GM23338 (cell line): Measurements from ENCODE around the gene LARGE1. TPM values are rescaled to one million over a fixed set of nuclear protein-coding genes. Genes with fewer than 3 reads are reported as not detected.

Experiments used
- ATAC-seq: fragments of 200-7000 bp; cut with Tn5 transposase; 3 replicates; pipeline ENCODE4 v1.9.1; 2020
- DNase-seq: peaks from one replicate; pipeline ENCODE4 v3.0.0-alpha.2; 2015; ENCODE audit warnings: low spot score
- H2AFZ ChIP-seq: fragments of 200-600 bp; sonication (generic); 2 replicates; pipeline ENCODE4 v1.8.0; 2016; ENCODE audit warnings: antibody characterized with exemption, mild to moderate bottlenecking, moderate library complexity
- H3F3A ChIP-seq: fragments of 200-600 bp; sonication (generic); replicated peaks from 2 replicates; pipeline ENCODE4 v1.8.0; 2017; ENCODE audit warnings: antibody characterized with exemption, mixed run types, low read depth
- H3K27ac ChIP-seq: fragments of 200-600 bp; sonication (generic); 2 replicates; pipeline ENCODE4 v1.6.1; 2016; ENCODE audit warnings: low read depth
- H3K27me3 ChIP-seq: fragments of 200-600 bp; sonication (generic); 2 replicates; pipeline ENCODE4 v1.8.0; 2016; ENCODE audit warnings: mild to moderate bottlenecking, mixed run types, moderate library complexity; ENCODE audit not compliant: insufficient read depth
- H3K36me3 ChIP-seq: fragments of 200-600 bp; sonication (generic); 2 replicates; pipeline ENCODE4 v1.8.0; 2016; ENCODE audit warnings: mild to moderate bottlenecking; ENCODE audit not compliant: insufficient read depth
- H3K4me1 ChIP-seq: fragments of 200-600 bp; sonication (generic); 2 replicates; pipeline ENCODE4 v1.8.0; 2016; ENCODE audit warnings: mild to moderate bottlenecking, moderate library complexity; ENCODE audit not compliant: insufficient read depth
- H3K4me2 ChIP-seq: fragments of 200-600 bp; sonication (generic); 2 replicates; pipeline ENCODE4 v1.7.1; 2017; ENCODE audit warnings: mixed run types
- H3K4me3 ChIP-seq: fragments of 200-600 bp; sonication (generic); 2 replicates; pipeline ENCODE4 v1.6.1; 2016; ENCODE audit warnings: mixed run types
- H3K79me2 ChIP-seq: fragments of 200-600 bp; sonication (generic); replicated peaks from 2 replicates; pipeline ENCODE4 v1.8.0; 2017; ENCODE audit warnings: mild to moderate bottlenecking; ENCODE audit not compliant: insufficient read depth
- H3K9me2 ChIP-seq: fragments of 200-600 bp; sonication (generic); 2 replicates; pipeline ENCODE4 v1.8.0; 2017; ENCODE audit not compliant: insufficient read depth
- H4K20me1 ChIP-seq: fragments of 200-600 bp; sonication (generic); replicated peaks from 2 replicates; pipeline ENCODE4 v1.8.0; 2017; ENCODE audit warnings: mild to moderate bottlenecking; ENCODE audit not compliant: insufficient read depth
- H3K27ac Mint-ChIP-seq: 2 replicates; pipeline ENCODE4 v1.8.0; 2020; ENCODE audit warnings: inconsistent platforms, mild to moderate bottlenecking, moderate library complexity, mixed read lengths
- H3K27me3 Mint-ChIP-seq: 3 replicates; pipeline ENCODE4 v1.8.0; 2022; ENCODE audit warnings: low read depth, mild to moderate bottlenecking, moderate library complexity, mixed read lengths, inconsistent platforms; ENCODE audit not compliant: insufficient read depth, poor library complexity
- H3K36me3 Mint-ChIP-seq: 3 replicates; pipeline ENCODE4 v1.8.0; 2021; ENCODE audit warnings: low read depth, mild to moderate bottlenecking, inconsistent platforms, moderate library complexity, mixed read lengths
- H3K4me1 Mint-ChIP-seq: 3 replicates; pipeline ENCODE4 v1.8.0; 2020; ENCODE audit warnings: mild to moderate bottlenecking, inconsistent platforms, mixed read lengths
- H3K4me3 Mint-ChIP-seq: 3 replicates; pipeline ENCODE4 v1.8.0; 2021; ENCODE audit warnings: moderate library complexity, mild to moderate bottlenecking, inconsistent platforms, mixed read lengths
- H3K9me3 Mint-ChIP-seq: 3 replicates; pipeline ENCODE4 v1.8.0; 2020; ENCODE audit warnings: moderate library complexity, mild to moderate bottlenecking, inconsistent platforms, mixed read lengths
- EZH2 ChIP-seq: fragments of 200-600 bp; sonication (generic); IDR thresholded peaks from one replicate; pipeline ENCODE4 v1.8.0; 2017; ENCODE audit warnings: antibody characterized with exemption, mild to moderate bottlenecking, low read depth; ENCODE audit not compliant: unreplicated experiment
- EZH2phosphoT487 ChIP-seq: fragments of 200-600 bp; sonication (generic); IDR thresholded peaks from one replicate; pipeline ENCODE4 v1.8.1; 2018; ENCODE audit warnings: antibody characterized with exemption; ENCODE audit not compliant: unreplicated experiment
- JUNB ChIP-seq: IDR thresholded peaks from one replicate; pipeline ENCODE4 v1.6.1; 2016; ENCODE audit warnings: antibody characterized with exemption; ENCODE audit not compliant: unreplicated experiment
- ZNF114 ChIP-seq: fragments of 250-450 bp; sonication (Bioruptor Pico); IDR thresholded peaks from 2 replicates; pipeline ENCODE4 v1.5.0; 2020; ENCODE audit warnings: mild to moderate bottlenecking, moderate library complexity
- ZNF331 ChIP-seq: fragments of 250-450 bp; sonication (Bioruptor Pico); IDR thresholded peaks from 2 replicates; pipeline ENCODE4 v1.5.0; 2020; ENCODE audit warnings: low read depth, mild to moderate bottlenecking, moderate library complexity
- polyA plus RNA-seq: library from polyadenylated mRNA; unstranded; fragments of >200 nt; fragmentation: Nextera tagmentation; extraction: Ambion mirVana; gene quantifications from 2 replicates; pipeline ENCODE4 v1.2.1, GENCODE V29; 2016
- total RNA-seq: library from RNA; depleted of rRNA; stranded (reverse); fragments of >200 nt; shearing (Covaris generic); gene quantifications from 2 replicates; pipeline ENCODE4 v1.2.3, GENCODE V29; 2014
- TF ChIP-seq, protein P1 (sequence below): fragments of 250-450 bp; sonication (Bioruptor Pico); IDR thresholded peaks from 2 replicates; pipeline ENCODE4 v1.5.0; 2020; ENCODE audit warnings: mild to moderate bottlenecking, moderate library complexity
- TF ChIP-seq, protein P2 (sequence below): IDR thresholded peaks from one replicate; pipeline ENCODE4 v1.6.1; 2018; ENCODE audit warnings: antibody characterized with exemption; ENCODE audit not compliant: unreplicated experiment
- TF ChIP-seq, protein P3 (sequence below), 2 experiments: fragments of 200-600 bp in 1 of 2; sonication (generic) in 1 of 2; conservative IDR thresholded peaks; 2 replicates each; pipeline versions ENCODE4 v1.5.1 to v1.6.1; 2016 to 2017; ENCODE audit warnings: antibody characterized with exemption in 2 of 2, low read depth in 2 of 2, mild to moderate bottlenecking in 2 of 2, moderate library complexity in 1 of 2

LARGE1 gene
- total and polyA plus RNA-seq, 2 experiments from 2014 or later, result 12.8 to 75.6 TPM

DNA sequence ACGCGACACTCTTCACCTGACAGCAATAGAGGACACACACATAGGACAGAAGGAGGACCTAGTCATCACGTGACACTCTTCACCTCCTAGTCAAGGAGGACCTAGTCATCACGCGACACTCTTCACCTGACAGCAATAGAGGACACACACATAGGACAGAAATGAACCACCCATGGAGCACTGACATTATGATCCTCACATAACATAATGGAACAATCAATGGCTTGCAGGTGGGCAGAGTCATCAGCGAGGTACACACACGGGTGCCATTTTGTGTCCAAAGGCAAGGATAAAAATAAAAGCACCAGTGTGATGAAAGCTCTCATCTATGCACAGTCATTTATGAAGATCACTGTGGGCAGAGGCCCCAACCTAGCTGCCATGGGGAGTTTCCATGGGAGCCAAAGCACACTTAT is 354.7 kb downstream of the LARGE1 start (continued):
- TF ChIP-seq, protein P1, sequence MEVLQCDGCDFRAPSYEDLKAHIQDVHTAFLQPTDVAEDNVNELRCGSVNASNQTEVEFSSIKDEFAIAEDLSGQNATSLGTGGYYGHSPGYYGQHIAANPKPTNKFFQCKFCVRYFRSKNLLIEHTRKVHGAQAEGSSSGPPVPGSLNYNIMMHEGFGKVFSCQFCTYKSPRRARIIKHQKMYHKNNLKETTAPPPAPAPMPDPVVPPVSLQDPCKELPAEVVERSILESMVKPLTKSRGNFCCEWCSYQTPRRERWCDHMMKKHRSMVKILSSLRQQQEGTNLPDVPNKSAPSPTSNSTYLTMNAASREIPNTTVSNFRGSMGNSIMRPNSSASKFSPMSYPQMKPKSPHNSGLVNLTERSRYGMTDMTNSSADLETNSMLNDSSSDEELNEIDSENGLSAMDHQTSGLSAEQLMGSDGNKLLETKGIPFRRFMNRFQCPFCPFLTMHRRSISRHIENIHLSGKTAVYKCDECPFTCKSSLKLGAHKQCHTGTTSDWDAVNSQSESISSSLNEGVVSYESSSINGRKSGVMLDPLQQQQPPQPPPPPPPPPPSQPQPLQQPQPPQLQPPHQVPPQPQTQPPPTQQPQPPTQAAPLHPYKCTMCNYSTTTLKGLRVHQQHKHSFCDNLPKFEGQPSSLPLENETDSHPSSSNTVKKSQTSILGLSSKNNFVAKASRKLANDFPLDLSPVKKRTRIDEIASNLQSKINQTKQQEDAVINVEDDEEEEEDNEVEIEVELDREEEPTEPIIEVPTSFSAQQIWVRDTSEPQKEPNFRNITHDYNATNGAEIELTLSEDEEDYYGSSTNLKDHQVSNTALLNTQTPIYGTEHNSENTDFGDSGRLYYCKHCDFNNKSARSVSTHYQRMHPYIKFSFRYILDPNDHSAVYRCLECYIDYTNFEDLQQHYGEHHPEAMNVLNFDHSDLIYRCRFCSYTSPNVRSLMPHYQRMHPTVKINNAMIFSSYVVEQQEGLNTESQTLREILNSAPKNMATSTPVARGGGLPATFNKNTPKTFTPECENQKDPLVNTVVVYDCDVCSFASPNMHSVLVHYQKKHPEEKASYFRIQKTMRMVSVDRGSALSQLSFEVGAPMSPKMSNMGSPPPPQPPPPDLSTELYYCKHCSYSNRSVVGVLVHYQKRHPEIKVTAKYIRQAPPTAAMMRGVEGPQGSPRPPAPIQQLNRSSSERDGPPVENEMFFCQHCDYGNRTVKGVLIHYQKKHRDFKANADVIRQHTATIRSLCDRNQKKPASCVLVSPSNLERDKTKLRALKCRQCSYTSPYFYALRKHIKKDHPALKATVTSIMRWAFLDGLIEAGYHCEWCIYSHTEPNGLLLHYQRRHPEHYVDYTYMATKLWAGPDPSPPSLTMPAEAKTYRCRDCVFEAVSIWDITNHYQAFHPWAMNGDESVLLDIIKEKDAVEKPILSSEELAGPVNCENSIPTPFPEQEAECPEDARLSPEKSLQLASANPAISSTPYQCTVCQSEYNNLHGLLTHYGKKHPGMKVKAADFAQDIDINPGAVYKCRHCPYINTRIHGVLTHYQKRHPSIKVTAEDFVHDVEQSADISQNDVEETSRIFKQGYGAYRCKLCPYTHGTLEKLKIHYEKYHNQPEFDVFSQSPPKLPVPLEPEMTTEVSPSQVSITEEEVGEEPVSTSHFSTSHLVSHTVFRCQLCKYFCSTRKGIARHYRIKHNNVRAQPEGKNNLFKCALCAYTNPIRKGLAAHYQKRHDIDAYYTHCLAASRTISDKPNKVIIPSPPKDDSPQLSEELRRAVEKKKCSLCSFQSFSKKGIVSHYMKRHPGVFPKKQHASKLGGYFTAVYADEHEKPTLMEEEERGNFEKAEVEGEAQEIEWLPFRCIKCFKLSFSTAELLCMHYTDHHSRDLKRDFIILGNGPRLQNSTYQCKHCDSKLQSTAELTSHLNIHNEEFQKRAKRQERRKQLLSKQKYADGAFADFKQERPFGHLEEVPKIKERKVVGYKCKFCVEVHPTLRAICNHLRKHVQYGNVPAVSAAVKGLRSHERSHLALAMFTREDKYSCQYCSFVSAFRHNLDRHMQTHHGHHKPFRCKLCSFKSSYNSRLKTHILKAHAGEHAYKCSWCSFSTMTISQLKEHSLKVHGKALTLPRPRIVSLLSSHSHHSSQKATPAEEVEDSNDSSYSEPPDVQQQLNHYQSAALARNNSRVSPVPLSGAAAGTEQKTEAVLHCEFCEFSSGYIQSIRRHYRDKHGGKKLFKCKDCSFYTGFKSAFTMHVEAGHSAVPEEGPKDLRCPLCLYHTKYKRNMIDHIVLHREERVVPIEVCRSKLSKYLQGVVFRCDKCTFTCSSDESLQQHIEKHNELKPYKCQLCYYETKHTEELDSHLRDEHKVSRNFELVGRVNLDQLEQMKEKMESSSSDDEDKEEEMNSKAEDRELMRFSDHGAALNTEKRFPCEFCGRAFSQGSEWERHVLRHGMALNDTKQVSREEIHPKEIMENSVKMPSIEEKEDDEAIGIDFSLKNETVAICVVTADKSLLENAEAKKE (CRISPR knock-in tag), result no peak
- TF ChIP-seq, protein P2, sequence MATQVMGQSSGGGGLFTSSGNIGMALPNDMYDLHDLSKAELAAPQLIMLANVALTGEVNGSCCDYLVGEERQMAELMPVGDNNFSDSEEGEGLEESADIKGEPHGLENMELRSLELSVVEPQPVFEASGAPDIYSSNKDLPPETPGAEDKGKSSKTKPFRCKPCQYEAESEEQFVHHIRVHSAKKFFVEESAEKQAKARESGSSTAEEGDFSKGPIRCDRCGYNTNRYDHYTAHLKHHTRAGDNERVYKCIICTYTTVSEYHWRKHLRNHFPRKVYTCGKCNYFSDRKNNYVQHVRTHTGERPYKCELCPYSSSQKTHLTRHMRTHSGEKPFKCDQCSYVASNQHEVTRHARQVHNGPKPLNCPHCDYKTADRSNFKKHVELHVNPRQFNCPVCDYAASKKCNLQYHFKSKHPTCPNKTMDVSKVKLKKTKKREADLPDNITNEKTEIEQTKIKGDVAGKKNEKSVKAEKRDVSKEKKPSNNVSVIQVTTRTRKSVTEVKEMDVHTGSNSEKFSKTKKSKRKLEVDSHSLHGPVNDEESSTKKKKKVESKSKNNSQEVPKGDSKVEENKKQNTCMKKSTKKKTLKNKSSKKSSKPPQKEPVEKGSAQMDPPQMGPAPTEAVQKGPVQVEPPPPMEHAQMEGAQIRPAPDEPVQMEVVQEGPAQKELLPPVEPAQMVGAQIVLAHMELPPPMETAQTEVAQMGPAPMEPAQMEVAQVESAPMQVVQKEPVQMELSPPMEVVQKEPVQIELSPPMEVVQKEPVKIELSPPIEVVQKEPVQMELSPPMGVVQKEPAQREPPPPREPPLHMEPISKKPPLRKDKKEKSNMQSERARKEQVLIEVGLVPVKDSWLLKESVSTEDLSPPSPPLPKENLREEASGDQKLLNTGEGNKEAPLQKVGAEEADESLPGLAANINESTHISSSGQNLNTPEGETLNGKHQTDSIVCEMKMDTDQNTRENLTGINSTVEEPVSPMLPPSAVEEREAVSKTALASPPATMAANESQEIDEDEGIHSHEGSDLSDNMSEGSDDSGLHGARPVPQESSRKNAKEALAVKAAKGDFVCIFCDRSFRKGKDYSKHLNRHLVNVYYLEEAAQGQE, result no peak

DNA sequence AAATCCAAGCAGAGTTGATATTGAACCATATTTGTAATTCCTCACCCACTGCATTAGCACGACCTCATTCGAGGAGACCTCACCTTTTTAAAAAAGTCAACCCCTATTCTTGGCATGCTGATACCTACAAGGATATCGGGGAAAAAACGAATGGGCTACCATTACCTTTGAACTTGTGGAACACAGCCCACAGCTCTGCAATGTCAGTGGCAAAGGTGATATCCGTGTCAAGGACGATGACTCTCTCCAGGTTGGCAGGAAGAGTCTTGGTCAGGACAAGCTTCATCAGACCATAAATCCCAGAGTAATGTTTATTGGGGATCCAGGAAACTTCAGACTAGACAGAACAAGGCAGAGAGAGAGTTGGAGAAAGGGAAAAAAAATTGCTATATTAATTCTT is 355.6 kb downstream of the LARGE1 start:
- Histone ChIP-seq H3K27me3 (no peaks in the 10 kb centered on the region), H3K4me3 (no peak overlapping the region), H3K27ac (no peak overlapping the region), H2AFZ (no peak overlapping the region), H3K4me1 (peaks cover 6% of the 10 kb centered on the region), H3K36me3 (no peaks in the 10 kb centered on the region), H3K4me2 (no peak overlapping the region), H3K9me2 (no peaks in the 10 kb centered on the region; the same call in 1 of the 2 replicates), H4K20me1 (peaks cover 11% of the 10 kb centered on the region), H3K79me2 (peaks cover 31% of the 10 kb centered on the region), H3F3A (no peaks in the 10 kb centered on the region)
- H3K4me1 Mint-ChIP-seq, result peaks cover 27% of the 10 kb centered on the region
- H3K4me3 Mint-ChIP-seq, result no peak overlapping the region
- H3K27ac Mint-ChIP-seq, result no peak overlapping the region
- peaks cover 29% of the 10 kb centered on the region for H3K36me3 Mint-ChIP-seq
- ATAC-seq (no peak), DNase-seq (no peak)
- no peak for TF ChIP-seq ZNF114 (CRISPR knock-in tag)
- no peak for TF ChIP-seq ZNF331 (CRISPR knock-in tag)
- TF ChIP-seq, protein P3, sequence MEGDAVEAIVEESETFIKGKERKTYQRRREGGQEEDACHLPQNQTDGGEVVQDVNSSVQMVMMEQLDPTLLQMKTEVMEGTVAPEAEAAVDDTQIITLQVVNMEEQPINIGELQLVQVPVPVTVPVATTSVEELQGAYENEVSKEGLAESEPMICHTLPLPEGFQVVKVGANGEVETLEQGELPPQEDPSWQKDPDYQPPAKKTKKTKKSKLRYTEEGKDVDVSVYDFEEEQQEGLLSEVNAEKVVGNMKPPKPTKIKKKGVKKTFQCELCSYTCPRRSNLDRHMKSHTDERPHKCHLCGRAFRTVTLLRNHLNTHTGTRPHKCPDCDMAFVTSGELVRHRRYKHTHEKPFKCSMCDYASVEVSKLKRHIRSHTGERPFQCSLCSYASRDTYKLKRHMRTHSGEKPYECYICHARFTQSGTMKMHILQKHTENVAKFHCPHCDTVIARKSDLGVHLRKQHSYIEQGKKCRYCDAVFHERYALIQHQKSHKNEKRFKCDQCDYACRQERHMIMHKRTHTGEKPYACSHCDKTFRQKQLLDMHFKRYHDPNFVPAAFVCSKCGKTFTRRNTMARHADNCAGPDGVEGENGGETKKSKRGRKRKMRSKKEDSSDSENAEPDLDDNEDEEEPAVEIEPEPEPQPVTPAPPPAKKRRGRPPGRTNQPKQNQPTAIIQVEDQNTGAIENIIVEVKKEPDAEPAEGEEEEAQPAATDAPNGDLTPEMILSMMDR (conservative IDR thresholded peaks at IDR 0.05; ENCODE audit: low read depth in 2 of 2), result no peak
- no peak for TF ChIP-seq EZH2
- no peak for TF ChIP-seq JUNB
- TF ChIP-seq EZH2phosphoT487, result no peak
- H3K27me3 Mint-ChIP-seq, result peaks cover 3% of the 10 kb centered on the region
- H3K9me3 Mint-ChIP-seq, result no peaks in the 10 kb centered on the region
